Endothelial cell of umbilical vein (primary cell): ENCODE results near the gene RNFT2.

Source experiments
- GATA2 ChIP-seq: IDR thresholded peaks from 2 replicates; pipeline ENCODE4 v1.7.0; 2011; ENCODE audit warnings: low read depth, mild to moderate bottlenecking, moderate library complexity, mixed read lengths, low read length; ENCODE audit not compliant: insufficient read length, insufficient read depth
- POLR2AphosphoS5 ChIP-seq: IDR thresholded peaks from 2 replicates; pipeline ENCODE4 v1.6.1; 2012; ENCODE audit warnings: low read depth, mild to moderate bottlenecking, control low read depth, low read length, moderate library complexity; ENCODE audit not compliant: insufficient read depth
- TF ChIP-seq, protein P1 (sequence below), 2 donors: IDR thresholded peaks; 1 replicate in 1 of 2; 2 replicates in 1 of 2; pipeline ENCODE4 v1.5.1; 2011; ENCODE audit warnings: low read length in 2 of 2, mild to moderate bottlenecking in 2 of 2, moderate library complexity in 2 of 2, control low read depth in 1 of 2, inconsistent platforms in 1 of 2, low read depth in 1 of 2; ENCODE audit not compliant: insufficient read depth in 1 of 2; ENCODE audit errors: extremely low read depth in 1 of 2

DNA sequence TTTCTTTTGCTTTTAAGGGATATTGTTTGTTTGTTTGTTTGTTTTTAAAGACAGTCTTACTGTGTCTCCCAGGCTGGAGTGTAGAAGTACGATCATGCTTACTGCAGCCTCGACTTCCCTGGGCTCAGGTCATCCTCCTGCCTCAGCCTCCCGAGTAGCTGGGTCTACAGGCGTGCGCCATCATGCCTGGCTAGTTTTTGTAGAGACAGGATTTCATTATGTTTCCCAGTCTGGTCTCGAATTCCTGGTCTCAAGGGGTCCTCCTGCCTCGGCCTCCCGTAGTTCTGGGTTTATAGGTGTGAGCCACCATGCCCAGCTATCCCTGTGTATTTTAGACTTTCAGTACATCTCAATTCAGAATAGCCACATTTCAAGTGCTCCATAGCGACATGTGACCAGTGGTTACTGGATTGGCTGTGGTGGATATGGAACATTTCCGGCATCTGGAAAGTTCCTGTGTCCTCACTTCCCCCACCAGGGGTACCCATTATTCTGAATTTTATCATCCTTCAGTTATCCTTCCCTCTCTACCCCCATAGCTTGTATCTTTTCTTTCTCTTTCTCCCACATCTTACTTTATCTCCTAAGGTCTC is 82.0 kb downstream of the RNFT2 start:
- TF ChIP-seq POLR2AphosphoS5 (no peak), GATA2 (no peak)
- TF ChIP-seq, protein P1, sequence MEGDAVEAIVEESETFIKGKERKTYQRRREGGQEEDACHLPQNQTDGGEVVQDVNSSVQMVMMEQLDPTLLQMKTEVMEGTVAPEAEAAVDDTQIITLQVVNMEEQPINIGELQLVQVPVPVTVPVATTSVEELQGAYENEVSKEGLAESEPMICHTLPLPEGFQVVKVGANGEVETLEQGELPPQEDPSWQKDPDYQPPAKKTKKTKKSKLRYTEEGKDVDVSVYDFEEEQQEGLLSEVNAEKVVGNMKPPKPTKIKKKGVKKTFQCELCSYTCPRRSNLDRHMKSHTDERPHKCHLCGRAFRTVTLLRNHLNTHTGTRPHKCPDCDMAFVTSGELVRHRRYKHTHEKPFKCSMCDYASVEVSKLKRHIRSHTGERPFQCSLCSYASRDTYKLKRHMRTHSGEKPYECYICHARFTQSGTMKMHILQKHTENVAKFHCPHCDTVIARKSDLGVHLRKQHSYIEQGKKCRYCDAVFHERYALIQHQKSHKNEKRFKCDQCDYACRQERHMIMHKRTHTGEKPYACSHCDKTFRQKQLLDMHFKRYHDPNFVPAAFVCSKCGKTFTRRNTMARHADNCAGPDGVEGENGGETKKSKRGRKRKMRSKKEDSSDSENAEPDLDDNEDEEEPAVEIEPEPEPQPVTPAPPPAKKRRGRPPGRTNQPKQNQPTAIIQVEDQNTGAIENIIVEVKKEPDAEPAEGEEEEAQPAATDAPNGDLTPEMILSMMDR (IDR thresholded peaks at IDR 0.05; ENCODE audit: extremely low read depth in 1 of 2, insufficient read depth in 1 of 2, low read depth in 1 of 2, low read length in 2 of 2) = no peak
